Measurements from ENCODE around the gene SYK.

SYK gene

GRCh38 chr9:90907790-90908189 lies 106.2 kb downstream of the SYK start (continued):
- no peak for TF ChIP-seq ZNF529 (tag by site-specific recombination; IDR thresholded peaks at IDR 0.05; ENCODE audit: insufficient replicate concordance)
- TF ChIP-seq ZNF280D (tag by site-specific recombination; IDR thresholded peaks at IDR 0.05), result no peak
- TF ChIP-seq, protein P1, sequence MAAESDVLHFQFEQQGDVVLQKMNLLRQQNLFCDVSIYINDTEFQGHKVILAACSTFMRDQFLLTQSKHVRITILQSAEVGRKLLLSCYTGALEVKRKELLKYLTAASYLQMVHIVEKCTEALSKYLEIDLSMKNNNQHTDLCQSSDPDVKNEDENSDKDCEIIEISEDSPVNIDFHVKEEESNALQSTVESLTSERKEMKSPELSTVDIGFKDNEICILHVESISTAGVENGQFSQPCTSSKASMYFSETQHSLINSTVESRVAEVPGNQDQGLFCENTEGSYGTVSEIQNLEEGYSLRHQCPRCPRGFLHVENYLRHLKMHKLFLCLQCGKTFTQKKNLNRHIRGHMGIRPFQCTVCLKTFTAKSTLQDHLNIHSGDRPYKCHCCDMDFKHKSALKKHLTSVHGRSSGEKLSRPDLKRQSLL (tag by site-specific recombination; IDR thresholded peaks at IDR 0.05), result no peak
- TF ChIP-seq MEIS1 (CRISPR knock-in tag; IDR thresholded peaks at IDR 0.05; ENCODE audit: borderline replicate concordance), result no peak
- TF ChIP-seq BCL11B (tag by site-specific recombination; IDR thresholded peaks at IDR 0.05; ENCODE audit: low read depth), result no peak
- no peak for TF ChIP-seq ZNF155 (tag by site-specific recombination; IDR thresholded peaks at IDR 0.05)
- TF ChIP-seq PRDM2 (tag by site-specific recombination; IDR thresholded peaks at IDR 0.05; ENCODE audit: borderline replicate concordance), result no peak
- no peak for TF ChIP-seq ZNF776 (tag by site-specific recombination; IDR thresholded peaks at IDR 0.05; ENCODE audit: borderline replicate concordance)

DNA sequence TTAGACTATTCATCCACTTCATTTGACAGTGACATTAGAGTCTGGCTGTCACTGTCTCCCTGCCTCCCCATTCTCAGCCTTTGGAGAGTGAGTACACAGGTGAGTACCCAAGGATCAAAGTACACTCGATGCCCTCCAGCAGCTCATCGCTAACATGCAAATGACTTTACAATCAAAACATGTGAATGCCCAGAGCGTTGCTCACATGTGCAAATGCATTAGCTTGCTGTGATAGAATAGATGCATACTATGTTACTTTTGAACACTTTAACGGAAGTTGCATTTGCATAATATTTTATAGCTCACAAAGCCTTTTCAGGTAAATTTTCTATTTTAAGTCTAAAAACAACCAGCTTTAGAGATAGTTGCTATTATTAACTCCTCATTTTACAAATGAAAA lies 107.6 kb downstream of the SYK start:
- TF ChIP-seq ZNF138 (tag by site-specific recombination; IDR thresholded peaks at IDR 0.05; ENCODE audit: borderline replicate concordance) (no peak), ZBTB48 (tag by site-specific recombination; IDR thresholded peaks at IDR 0.05) (no peak), YY1 (tag by site-specific recombination; IDR thresholded peaks at IDR 0.05) (no peak), ZNF292 (tag by site-specific recombination; IDR thresholded peaks at IDR 0.05; ENCODE audit: borderline replicate concordance, low read depth) (no peak), ZNF777 (tag by site-specific recombination; IDR thresholded peaks at IDR 0.05; ENCODE audit: borderline replicate concordance) (no peak), ZNF692 (tag by site-specific recombination; IDR thresholded peaks at IDR 0.05) (no peak), ZNF561 (tag by site-specific recombination; IDR thresholded peaks at IDR 0.05; ENCODE audit: borderline replicate concordance) (no peak)
- TF ChIP-seq, protein P2, sequence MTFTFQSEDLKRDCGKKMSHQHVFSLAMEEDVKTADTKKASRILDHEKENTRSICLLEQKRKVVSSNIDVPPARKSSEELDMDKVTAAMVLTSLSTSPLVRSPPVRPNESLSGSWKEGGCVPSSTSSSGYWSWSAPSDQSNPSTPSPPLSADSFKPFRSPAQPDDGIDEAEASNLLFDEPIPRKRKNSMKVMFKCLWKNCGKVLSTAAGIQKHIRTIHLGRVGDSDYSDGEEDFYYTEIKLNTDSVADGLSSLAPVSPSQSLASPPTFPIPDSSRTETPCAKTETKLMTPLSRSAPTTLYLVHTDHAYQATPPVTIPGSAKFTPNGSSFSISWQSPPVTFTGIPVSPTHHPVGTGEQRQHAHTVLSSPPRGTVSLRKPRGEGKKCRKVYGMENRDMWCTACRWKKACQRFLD (tag by site-specific recombination; IDR thresholded peaks at IDR 0.05), result no peak
- H3K4me1 ChIP-seq (ENCODE audit: control insufficient read depth, insufficient read depth, low read length), result no peaks in the 10 kb centered on the region
- H3K4me3 ChIP-seq (ENCODE audit: low read depth, low read length), result no peak overlapping the region
- no peaks in the 10 kb centered on the region for H3K9me3 ChIP-seq (ENCODE audit: control insufficient read depth, insufficient read depth, low read depth, low read length)
- ChIA-PET POLR2A (no interaction called here), CTCF (interaction anchor here (0.6 kb wide), 1 partner anchor 524 kb away, joined by 3 read pairs; no protein-coding TSS in a partner anchor)
- H3K27ac ChIP-seq (ENCODE audit: extremely low read depth, low read depth, low read length), result no peak overlapping the region
- H3K36me3 ChIP-seq (ENCODE audit: control insufficient read depth in 2 of 2, insufficient read depth in 1 of 2, low read length in 2 of 2), result no peaks in the 10 kb centered on the region

Data from HEK293 (cell line).